GM18499 (cell line): Measurements from ENCODE around the gene ZBTB20.
"Not testable (repeated sequence)": the region's sequence is repeated elsewhere in the genome, so short reads cannot be mapped to it uniquely, and the experiment has no call there.

Experiments used
- ATAC-seq: cut with Tn5 transposase; IDR thresholded peaks from one replicate; pipeline ENCODE4 v1.9.1; 2021; ENCODE audit warnings: moderate number of reproducible peaks; ENCODE audit not compliant: insufficient read depth, unreplicated experiment

The ZBTB20 gene

GRCh38 chr3:114848643-114849350 lies 298.3 kb downstream of the ZBTB20 start:
- ATAC-seq: no peak

- ATAC-seq: no peak
Observed at GRCh38 chr3:114848082-114848481, 299.0 kb downstream of the ZBTB20 start.

- no peak for ATAC-seq
Observed at GRCh38 chr3:114847564-114847963, 299.5 kb downstream of the ZBTB20 start.

- no peak for ATAC-seq
Observed at GRCh38 chr3:114846779-114847178, 300.3 kb downstream of the ZBTB20 start.

GRCh38 chr3:114846252-114846651 lies 300.8 kb downstream of the ZBTB20 start:
- no peak for ATAC-seq

GRCh38 chr3:114841515-114841914 lies 305.6 kb downstream of the ZBTB20 start:
- no peak for ATAC-seq

- ATAC-seq: no peak
Observed at GRCh38 chr3:114839476-114839875, 307.6 kb downstream of the ZBTB20 start.

- ATAC-seq: no peak
Observed at GRCh38 chr3:114838025-114838424, 309.1 kb downstream of the ZBTB20 start.

GRCh38 chr3:114834175-114834940 lies 312.7 kb downstream of the ZBTB20 start:
- no peak for ATAC-seq

GRCh38 chr3:114831861-114832260 lies 315.2 kb downstream of the ZBTB20 start:
- ATAC-seq: no peak

- no peak for ATAC-seq
Observed at GRCh38 chr3:114830652-114831051, 316.4 kb downstream of the ZBTB20 start.

- ATAC-seq: no peak
Observed at GRCh38 chr3:114829783-114830182, 317.3 kb downstream of the ZBTB20 start.

- no peak for ATAC-seq
Observed at GRCh38 chr3:114827495-114827894, 319.6 kb downstream of the ZBTB20 start.

- ATAC-seq: no peak
Observed at GRCh38 chr3:114824014-114824413, 323.1 kb downstream of the ZBTB20 start.

GRCh38 chr3:114823061-114823460 lies 324.0 kb downstream of the ZBTB20 start:
- ATAC-seq: no peak

GRCh38 chr3:114816052-114816451 lies 331.0 kb downstream of the ZBTB20 start:
- no peak for ATAC-seq

- ATAC-seq: not testable (repeated sequence)
Observed at GRCh38 chr3:114812541-114813238, 334.4 kb downstream of the ZBTB20 start.

- ATAC-seq: peak; percentile 99
Observed at GRCh38 chr3:114809668-114810413, 337.2 kb downstream of the ZBTB20 start.

- no peak for ATAC-seq
Observed at GRCh38 chr3:114804099-114804498, 343.0 kb downstream of the ZBTB20 start.

- ATAC-seq: no peak
Observed at GRCh38 chr3:114803042-114803695, 343.9 kb downstream of the ZBTB20 start.
